K562 (cell line): ENCODE results near the gene LPIN2. TPM values are rescaled to one million over a fixed set of nuclear protein-coding genes. Genes with fewer than 3 reads are reported as not detected.

Experiments used
- ARID3B ChIP-seq: fragments of 250-450 bp; sonication (Bioruptor Pico); IDR thresholded peaks from 2 replicates; pipeline ENCODE4 v1.4.0; 2020; ENCODE audit warnings: borderline replicate concordance
- CGGBP1 ChIP-seq: fragments of 250-450 bp; sonication (Bioruptor Pico); IDR thresholded peaks from 2 replicates; pipeline ENCODE4 v1.9.0; 2021; ENCODE audit warnings: mild to moderate bottlenecking
- CHCHD3 ChIP-seq: fragments of 250-450 bp; sonication (Bioruptor Pico); IDR thresholded peaks from 2 replicates; pipeline ENCODE4 v2.1.2; 2022; ENCODE audit warnings: mild to moderate bottlenecking
- GTF2E2 ChIP-seq: fragments of 200-800 bp; sonication (Bioruptor generic); IDR thresholded peaks from 2 replicates; pipeline ENCODE4 v1.6.1; 2016; ENCODE audit warnings: missing genetic modification characterization, missing compliant biosample characterization
- HOMEZ ChIP-seq: fragments of 250-450 bp; sonication (Bioruptor Pico); IDR thresholded peaks from 2 replicates; pipeline ENCODE4 v1.4.0; 2020; ENCODE audit warnings: mild to moderate bottlenecking, moderate library complexity
- KAT8 ChIP-seq: fragments of 450-650 bp; IDR thresholded peaks from 2 replicates; pipeline ENCODE4 v1.6.1; 2016; ENCODE audit warnings: low read depth, mild to moderate bottlenecking
- PTRF ChIP-seq: fragments of 450-650 bp; IDR thresholded peaks from 2 replicates; pipeline ENCODE4 v1.6.1; 2016; ENCODE audit warnings: mild to moderate bottlenecking, missing genetic modification characterization, missing compliant biosample characterization
- RB1 ChIP-seq: fragments of 450-650 bp; IDR thresholded peaks from 2 replicates; pipeline ENCODE4 v1.6.1; 2017; ENCODE audit warnings: low read depth, mild to moderate bottlenecking
- SMAD4 ChIP-seq: fragments of 250-450 bp; sonication (Bioruptor Pico); conservative IDR thresholded peaks from 2 replicates; pipeline ENCODE4 v1.8.0; 2021; ENCODE audit warnings: inconsistent platforms, mild to moderate bottlenecking, moderate library complexity
- SMC3 ChIP-seq: conservative IDR thresholded peaks from 2 replicates; pipeline ENCODE4 v1.6.1; 2011; ENCODE audit warnings: low read depth, low read length, improper control_type of control experiment; ENCODE audit not compliant: insufficient read depth
- THRB ChIP-seq: fragments of 450-650 bp; formaldehyde crosslinking; conservative IDR thresholded peaks from 2 replicates; pipeline ENCODE4 v1.4.0; 2022; ENCODE audit warnings: mild to moderate bottlenecking, missing genetic modification characterization
- TSC22D4 ChIP-seq: fragments of 450-650 bp; IDR thresholded peaks from 2 replicates; pipeline ENCODE4 v1.6.1; 2016; ENCODE audit warnings: missing genetic modification characterization, missing biosample characterization, control low read depth
- ZFP36 ChIP-seq: fragments of 150-350 bp; IDR thresholded peaks from 2 replicates; pipeline ENCODE4 v1.6.1; 2018; ENCODE audit warnings: low read length, low read depth; ENCODE audit not compliant: partially characterized antibody
- ZNF766 ChIP-seq: fragments of 200-800 bp; sonication (Bioruptor generic); conservative IDR thresholded peaks from 2 replicates; pipeline ENCODE4 v1.6.1; 2016; ENCODE audit warnings: missing genetic modification characterization, missing compliant biosample characterization
- ZNF79 ChIP-seq: fragments of 250-450 bp; sonication (Bioruptor Pico); IDR thresholded peaks from 2 replicates; pipeline ENCODE4 v1.4.0; 2020; ENCODE audit warnings: low read depth, mild to moderate bottlenecking, moderate library complexity
- ZSCAN32 ChIP-seq: fragments of 450-650 bp; formaldehyde crosslinking; IDR thresholded peaks from 2 replicates; pipeline ENCODE4 v1.4.0; 2020; ENCODE audit warnings: mild to moderate bottlenecking, moderate library complexity
- ZZZ3 ChIP-seq: fragments of 450-650 bp; IDR thresholded peaks from 2 replicates; pipeline ENCODE4 v1.6.1; 2016; ENCODE audit warnings: antibody characterized with exemption, mild to moderate bottlenecking, moderate library complexity
- polyA plus RNA-seq, 8 experiments: library from polyadenylated mRNA; depleted of rRNA in 4 of 8; stranded (reverse) in 5 of 8; unstranded in 3 of 8; fragments of >200 nt; fragmentation: Nextera tagmentation in 2 of 8; fragmentation: Illumina TruSeq in 1 of 8; extraction: Ambion mirVana in 2 of 8; extraction: Trizol in 1 of 8; gene quantifications; 2 replicates each; pipeline versions ENCODE4 v1.2.1 to v1.2.3, GENCODE V29; 2011 to 2014; ENCODE audit warnings: inconsistent platforms in 1 of 8, missing spikeins in 1 of 8
- total RNA-seq, 7 experiments: library from RNA; depleted of rRNA in 6 of 7; stranded (reverse); fragments of >200 nt in 6 of 7; fragmentation: Illumina TruSeq in 2 of 7; extraction: Trizol in 2 of 7; gene quantifications; 2 replicates each; pipeline versions ENCODE4 v1.2.1 to v1.2.3, GENCODE V29; 2011 to 2021; ENCODE audit warnings: low replicate concordance in 1 of 7
- TF ChIP-seq, protein P1 (sequence below): fragments of 450-650 bp; IDR thresholded peaks from 2 replicates; pipeline ENCODE4 v1.6.1; 2017; ENCODE audit warnings: mild to moderate bottlenecking, moderate library complexity

LPIN2 gene
- total and polyA plus RNA-seq, 9 of the 15 experiments (the other 6 are each of a cell fraction or from before 2014, with no cell fraction given), result 5.2 to 34.8 (median 24.6) TPM

DNA sequence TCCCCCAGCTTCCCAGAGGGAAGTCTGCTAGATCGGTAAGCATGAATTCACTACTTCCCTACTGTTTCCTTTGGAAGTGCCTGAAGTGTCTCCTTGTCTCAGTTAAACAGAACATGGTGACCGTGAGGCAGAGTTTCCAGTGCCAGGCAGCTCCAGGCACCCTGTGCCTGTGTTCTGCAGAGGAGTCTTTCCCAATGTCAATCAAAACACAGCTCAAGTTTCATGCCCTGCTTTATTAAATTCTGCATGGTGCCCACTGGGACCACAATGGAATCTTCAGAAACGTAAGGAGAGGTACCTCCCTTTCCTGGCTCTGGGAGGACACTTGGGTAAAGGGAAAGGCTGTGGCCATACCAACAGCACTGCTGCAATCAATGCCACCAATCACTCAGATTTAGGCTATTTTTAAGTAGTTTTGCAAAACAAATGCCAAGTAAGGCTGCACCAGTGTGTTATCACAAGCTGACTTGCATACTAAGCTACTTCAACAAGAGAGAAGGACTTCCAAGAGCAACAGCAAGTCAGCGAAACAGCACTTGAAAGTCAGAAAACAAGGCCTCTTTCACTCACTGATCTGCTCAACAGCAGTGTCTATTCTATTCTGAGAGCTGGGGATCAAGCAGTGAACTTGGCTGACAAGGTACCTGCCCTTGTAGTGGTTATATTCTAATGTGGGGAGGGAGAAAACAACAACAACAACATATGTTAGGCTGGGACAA is 14.9 kb downstream of the LPIN2 start (continued):
- TF ChIP-seq ARID3B (CRISPR knock-in tag) (no peak), CHCHD3 (CRISPR knock-in tag) (no peak), THRB (CRISPR knock-in tag) (no peak), ZSCAN32 (no peak), SMAD4 (CRISPR knock-in tag) (peak; percentile 39; the same call in 1 of the 2 replicates), TSC22D4 (no peak), ZNF79 (CRISPR knock-in tag) (peak; percentile 81), KAT8 (no peak), SMC3 (no peak), CGGBP1 (CRISPR knock-in tag) (no peak), HOMEZ (CRISPR knock-in tag) (no peak), PTRF (tag) (no peak), ZFP36 (no peak), ZNF766 (0 out of 2 replicates have a peak, but pooled peaks have one; percentile 41), GTF2E2 (tag) (no peak), RB1 (no peak), ZZZ3 (no peak)
- TF ChIP-seq, protein P1, sequence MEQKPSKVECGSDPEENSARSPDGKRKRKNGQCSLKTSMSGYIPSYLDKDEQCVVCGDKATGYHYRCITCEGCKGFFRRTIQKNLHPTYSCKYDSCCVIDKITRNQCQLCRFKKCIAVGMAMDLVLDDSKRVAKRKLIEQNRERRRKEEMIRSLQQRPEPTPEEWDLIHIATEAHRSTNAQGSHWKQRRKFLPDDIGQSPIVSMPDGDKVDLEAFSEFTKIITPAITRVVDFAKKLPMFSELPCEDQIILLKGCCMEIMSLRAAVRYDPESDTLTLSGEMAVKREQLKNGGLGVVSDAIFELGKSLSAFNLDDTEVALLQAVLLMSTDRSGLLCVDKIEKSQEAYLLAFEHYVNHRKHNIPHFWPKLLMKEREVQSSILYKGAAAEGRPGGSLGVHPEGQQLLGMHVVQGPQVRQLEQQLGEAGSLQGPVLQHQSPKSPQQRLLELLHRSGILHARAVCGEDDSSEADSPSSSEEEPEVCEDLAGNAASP, result no peak
